Stomach smooth muscle (tissue), 2 donors: ENCODE results near the gene ARCN1.
"Not testable (repeated sequence)": the region's sequence is repeated elsewhere in the genome, so short reads cannot be mapped to it uniquely, and the experiment has no call there.

Experiments
- H3K27ac ChIP-seq: one replicate; pipeline ENCODE4 v1.7.0; 2013; ENCODE audit warnings: mild to moderate bottlenecking, low read length, inconsistent platforms
- H3K27me3 ChIP-seq, 2 donors: one replicate each; pipeline ENCODE4 v1.7.0; 2013; ENCODE audit warnings: low read length in 2 of 2; ENCODE audit not compliant: insufficient read depth in 2 of 2, control insufficient read depth in 1 of 2
- H3K36me3 ChIP-seq, 2 donors: one replicate each; pipeline ENCODE4 v1.7.0; 2013; ENCODE audit warnings: low read length in 2 of 2; ENCODE audit not compliant: control insufficient read depth in 2 of 2, insufficient read depth in 2 of 2
- H3K4me1 ChIP-seq: one replicate; pipeline ENCODE4 v1.7.0; 2013; ENCODE audit warnings: low read length; ENCODE audit not compliant: control insufficient read depth, insufficient read depth
- H3K4me3 ChIP-seq, 2 donors: one replicate each; pipeline ENCODE4 v1.7.0; 2013; ENCODE audit warnings: low read length in 2 of 2
- H3K9ac ChIP-seq, 2 donors: one replicate each; pipeline ENCODE4 v1.7.0; 2013; ENCODE audit warnings: low read length in 2 of 2, mild to moderate bottlenecking in 1 of 2
- H3K9me3 ChIP-seq, 2 donors: one replicate each; pipeline ENCODE4 v1.7.0; 2013; ENCODE audit warnings: low read length in 2 of 2; ENCODE audit not compliant: control insufficient read depth in 2 of 2
- donor health status: healthy.
- donor health status: Pancreatic carcinoma.

Gene ARCN1

GRCh38 chr11:118577995-118578394 is 5.8 kb downstream of the ARCN1 start:
- not testable (repeated sequence) for H3K4me1 ChIP-seq, H3K27me3 ChIP-seq, H3K9me3 ChIP-seq, H3K4me3 ChIP-seq, H3K36me3 ChIP-seq, H3K9ac ChIP-seq, H3K27ac ChIP-seq

GRCh38 chr11:118581057-118581456 is 8.8 kb downstream of the ARCN1 start:
- H3K4me1 ChIP-seq, result peaks cover 4% of the 10 kb centered on the region
- no peak overlapping the region for H3K27ac ChIP-seq
- H3K36me3 ChIP-seq, result peaks cover 22 to 29% of the 10 kb centered on the region in 2 donors

DNA sequence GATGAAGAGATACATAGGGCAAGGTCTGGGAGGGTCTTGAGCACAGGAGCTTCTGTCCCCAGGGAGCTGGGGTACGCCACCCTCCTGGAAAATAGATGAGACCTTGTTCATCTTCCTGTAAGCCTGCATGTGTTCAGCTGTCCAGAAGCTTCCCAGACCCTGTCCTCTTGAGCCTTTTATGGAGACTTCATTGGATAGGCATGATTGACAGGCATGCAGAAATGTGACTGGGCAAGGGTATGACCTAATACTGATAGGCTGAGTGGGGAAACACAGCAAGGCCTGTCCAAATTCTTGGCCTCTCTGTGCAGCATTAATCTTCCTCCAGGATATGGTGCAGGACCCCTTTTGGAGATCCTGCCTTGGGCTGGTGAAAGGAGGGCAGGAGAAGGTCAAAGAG is 15.7 kb downstream of the ARCN1 start:
- Histone ChIP-seq H3K27me3 (no peaks in the 10 kb centered on the region), H3K4me1 (peaks cover 7% of the 10 kb centered on the region), H3K27ac (no peak overlapping the region), H3K4me3 (no peak overlapping the region), H3K9ac (no peak overlapping the region), H3K9me3 (no peaks in the 10 kb centered on the region), H3K36me3 (peaks cover 46 to 59% of the 10 kb centered on the region in 2 donors)

More at GRCh38 chr11:118581057-118581456, 8.8 kb downstream of the ARCN1 start:
- Histone ChIP-seq H3K4me3 (no peak overlapping the region), H3K9me3 (no peaks in the 10 kb centered on the region), H3K27me3 (no peaks in the 10 kb centered on the region), H3K9ac (no peak overlapping the region)

DNA sequence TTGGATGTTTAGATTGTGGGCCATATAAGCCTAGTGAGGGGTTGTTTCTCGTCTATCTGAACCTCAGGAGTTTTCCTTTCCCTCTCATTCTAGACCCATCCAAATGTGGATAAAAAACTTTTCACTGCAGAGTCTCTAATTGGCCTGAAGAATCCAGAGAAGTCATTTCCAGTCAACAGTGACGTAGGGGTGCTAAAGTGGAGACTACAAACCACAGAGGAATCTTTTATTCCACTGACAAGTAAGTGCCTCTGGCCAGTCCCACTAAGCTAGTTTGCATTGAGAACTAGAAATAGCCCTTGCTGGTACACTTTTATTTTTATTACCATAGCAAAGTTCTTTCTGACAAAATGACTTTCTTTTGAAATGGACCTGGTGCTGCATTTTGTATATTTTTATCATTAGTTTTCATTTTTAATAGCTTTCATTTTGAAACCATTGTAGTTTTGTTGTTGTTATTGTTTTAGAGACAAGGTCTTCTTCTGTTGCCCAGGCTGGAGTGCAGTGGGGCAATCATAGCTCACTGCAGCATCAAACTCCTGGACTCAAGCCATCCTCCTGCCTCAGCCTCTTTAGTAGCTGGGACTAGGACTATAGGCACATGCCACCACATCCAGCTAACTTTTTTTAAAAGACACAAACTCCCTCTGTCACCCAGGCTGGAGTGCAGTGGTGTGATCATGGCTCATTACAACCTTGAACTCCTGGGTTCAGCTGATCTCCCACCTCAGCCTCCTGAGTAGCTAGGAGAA is 20.6 kb downstream of the ARCN1 start:
- peak overlapping the region; percentile 73 for H3K27ac ChIP-seq
- H3K27me3 ChIP-seq, result no peaks in the 10 kb centered on the region
- H3K36me3 ChIP-seq, result peaks cover 41 to 52% of the 10 kb centered on the region in 2 donors
- no peak overlapping the region for H3K4me3 ChIP-seq
- H3K4me1 ChIP-seq, result peaks cover 19% of the 10 kb centered on the region
- H3K9me3 ChIP-seq, result no peaks in the 10 kb centered on the region
- peak overlapping the region; percentile 13 to 64 for H3K9ac ChIP-seq

DNA sequence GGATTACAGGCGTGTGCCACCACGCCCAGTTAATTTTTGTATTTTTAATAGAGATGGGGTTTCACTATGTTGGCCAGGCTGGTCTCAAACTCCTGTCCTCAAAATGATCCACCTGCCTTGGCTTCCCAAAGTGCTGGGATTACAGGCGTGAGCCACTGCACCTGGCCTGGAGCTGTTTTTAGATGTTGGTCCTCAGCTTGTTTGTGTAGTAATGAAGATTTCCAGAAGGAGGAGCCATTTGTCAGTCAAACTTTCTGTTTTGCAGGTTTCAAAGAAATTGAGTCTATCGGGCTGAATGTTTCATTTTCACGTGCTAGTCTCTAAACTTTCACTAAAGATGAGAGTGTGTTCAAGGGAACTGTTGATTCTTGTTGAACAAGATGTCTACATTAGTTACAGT is 22.8 kb downstream of the ARCN1 start:
- Histone ChIP-seq H3K4me1 (peaks cover 19% of the 10 kb centered on the region), H3K36me3 (peaks cover 42 to 43% of the 10 kb centered on the region in 2 donors)
- H3K9ac ChIP-seq, H3K4me3 ChIP-seq, H3K27me3 ChIP-seq, H3K27ac ChIP-seq, H3K9me3 ChIP-seq: not testable (repeated sequence)

GRCh38 chr11:118596224-118597146 is 24.3 kb downstream of the ARCN1 start:
- H3K9me3 ChIP-seq, result no peaks in the 10 kb centered on the region
- no peak overlapping the region for H3K4me3 ChIP-seq
- H3K27ac ChIP-seq, result no peak overlapping the region
- H3K27me3 ChIP-seq, result no peaks in the 10 kb centered on the region
- no peak overlapping the region for H3K9ac ChIP-seq
- peaks cover 19% of the 10 kb centered on the region for H3K4me1 ChIP-seq
- peaks cover 40 to 43% of the 10 kb centered on the region in 2 donors for H3K36me3 ChIP-seq

GRCh38 chr11:118597556-118597955 is 25.3 kb downstream of the ARCN1 start:
- no peak overlapping the region for H3K4me3 ChIP-seq
- no peak overlapping the region for H3K9ac ChIP-seq
- H3K27me3 ChIP-seq, result no peaks in the 10 kb centered on the region
- peaks cover 15% of the 10 kb centered on the region for H3K4me1 ChIP-seq
- H3K9me3 ChIP-seq, result no peaks in the 10 kb centered on the region
- H3K36me3 ChIP-seq, result peaks cover 46 to 54% of the 10 kb centered on the region in 2 donors
- H3K27ac ChIP-seq, result no peak overlapping the region

- Histone ChIP-seq H3K27me3 (no peaks in the 10 kb centered on the region), H3K27ac (no peak overlapping the region), H3K4me3 (no peak overlapping the region), H3K9me3 (no peaks in the 10 kb centered on the region), H3K4me1 (peaks cover 27% of the 10 kb centered on the region), H3K9ac (no peak overlapping the region), H3K36me3 (peaks cover 23 to 34% of the 10 kb centered on the region in 2 donors)
Observed at GRCh38 chr11:118602331-118602730, 30.1 kb downstream of the ARCN1 start.

DNA sequence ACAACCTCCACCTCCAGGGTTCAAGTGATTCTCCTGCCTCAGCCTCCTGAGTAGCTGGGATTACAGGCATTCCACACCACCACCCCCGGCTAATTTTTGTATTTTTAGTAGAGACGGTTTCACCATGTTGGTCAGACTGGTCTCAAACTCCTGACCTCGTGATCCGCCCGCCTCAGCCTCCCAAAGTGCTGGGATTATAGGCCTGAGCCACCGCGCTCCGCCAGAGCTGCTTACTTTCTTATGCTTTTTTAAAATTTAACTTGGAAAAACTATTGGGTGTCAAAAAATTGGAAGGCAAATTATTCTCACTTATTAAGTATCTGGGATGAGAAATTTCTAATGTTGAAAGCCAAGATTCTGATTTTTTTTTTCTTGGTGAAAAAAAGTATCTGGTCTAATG is 31.5 kb downstream of the ARCN1 start:
- H3K27ac ChIP-seq, H3K27me3 ChIP-seq, H3K4me3 ChIP-seq, H3K9me3 ChIP-seq, H3K9ac ChIP-seq: not testable (repeated sequence)
- Histone ChIP-seq H3K4me1 (peaks cover 35% of the 10 kb centered on the region), H3K36me3 (peaks cover 18 to 25% of the 10 kb centered on the region in 2 donors)

DNA sequence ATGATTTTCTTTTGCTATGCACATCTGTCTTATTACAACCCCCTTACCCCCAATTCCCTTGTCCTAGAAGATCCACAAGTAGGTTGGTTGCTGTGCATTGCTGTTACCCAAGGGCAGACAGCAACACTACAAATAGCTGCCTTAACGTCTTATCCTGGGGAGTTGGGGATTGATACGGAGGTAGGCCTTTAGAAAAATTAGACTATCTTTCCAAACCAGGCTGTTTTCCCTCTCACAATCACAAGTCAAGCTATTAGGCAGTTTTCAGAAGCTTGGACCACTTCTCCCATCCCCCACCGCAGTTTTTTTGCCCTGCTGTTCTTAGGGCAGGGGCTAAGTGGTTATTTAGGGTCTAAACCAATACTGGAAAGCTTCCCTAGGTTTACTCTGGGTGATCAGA is 32.4 kb downstream of the ARCN1 start:
- H3K9ac ChIP-seq, result no peak overlapping the region
- no peaks in the 10 kb centered on the region for H3K9me3 ChIP-seq
- H3K27me3 ChIP-seq, result no peaks in the 10 kb centered on the region
- peaks cover 41% of the 10 kb centered on the region for H3K4me1 ChIP-seq
- peak overlapping the region in 1 of 2 donors; percentile 1 for H3K4me3 ChIP-seq
- peaks cover 18 to 25% of the 10 kb centered on the region in 2 donors for H3K36me3 ChIP-seq
- H3K27ac ChIP-seq, result peak overlapping the region; percentile 84
